GM12872 (cell line): ENCODE data around the gene MESP1.

Experiments
- TF ChIP-seq, protein P1 (sequence below): IDR thresholded peaks from 3 replicates; pipeline ENCODE4 v1.5.1; 2011; ENCODE audit warnings: low read depth, mild to moderate bottlenecking, low read length, moderate library complexity; ENCODE audit not compliant: insufficient read depth

The MESP1 gene

DNA sequence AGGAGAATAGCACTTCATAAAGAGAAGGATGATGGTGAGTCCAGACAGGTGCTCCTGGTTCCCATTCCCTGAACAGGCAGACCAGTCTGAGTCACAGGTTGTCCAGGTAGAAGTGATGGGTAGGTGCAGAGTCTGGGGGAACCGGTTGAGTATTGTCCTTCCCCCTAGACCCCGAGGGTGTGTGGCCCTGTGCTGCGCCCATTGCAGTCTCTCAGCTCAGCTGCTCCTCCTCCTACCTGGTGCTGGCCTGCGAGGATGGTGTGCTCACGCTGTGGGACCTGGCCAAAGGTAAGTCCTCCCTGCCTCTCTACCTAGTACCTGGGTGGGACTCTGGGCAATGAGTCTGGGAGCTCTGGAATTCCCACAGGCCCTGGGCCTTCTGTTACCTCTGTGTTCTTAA, 19.8 kb downstream of the MESP1 start:
- TF ChIP-seq, protein P1, sequence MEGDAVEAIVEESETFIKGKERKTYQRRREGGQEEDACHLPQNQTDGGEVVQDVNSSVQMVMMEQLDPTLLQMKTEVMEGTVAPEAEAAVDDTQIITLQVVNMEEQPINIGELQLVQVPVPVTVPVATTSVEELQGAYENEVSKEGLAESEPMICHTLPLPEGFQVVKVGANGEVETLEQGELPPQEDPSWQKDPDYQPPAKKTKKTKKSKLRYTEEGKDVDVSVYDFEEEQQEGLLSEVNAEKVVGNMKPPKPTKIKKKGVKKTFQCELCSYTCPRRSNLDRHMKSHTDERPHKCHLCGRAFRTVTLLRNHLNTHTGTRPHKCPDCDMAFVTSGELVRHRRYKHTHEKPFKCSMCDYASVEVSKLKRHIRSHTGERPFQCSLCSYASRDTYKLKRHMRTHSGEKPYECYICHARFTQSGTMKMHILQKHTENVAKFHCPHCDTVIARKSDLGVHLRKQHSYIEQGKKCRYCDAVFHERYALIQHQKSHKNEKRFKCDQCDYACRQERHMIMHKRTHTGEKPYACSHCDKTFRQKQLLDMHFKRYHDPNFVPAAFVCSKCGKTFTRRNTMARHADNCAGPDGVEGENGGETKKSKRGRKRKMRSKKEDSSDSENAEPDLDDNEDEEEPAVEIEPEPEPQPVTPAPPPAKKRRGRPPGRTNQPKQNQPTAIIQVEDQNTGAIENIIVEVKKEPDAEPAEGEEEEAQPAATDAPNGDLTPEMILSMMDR = no peak

DNA sequence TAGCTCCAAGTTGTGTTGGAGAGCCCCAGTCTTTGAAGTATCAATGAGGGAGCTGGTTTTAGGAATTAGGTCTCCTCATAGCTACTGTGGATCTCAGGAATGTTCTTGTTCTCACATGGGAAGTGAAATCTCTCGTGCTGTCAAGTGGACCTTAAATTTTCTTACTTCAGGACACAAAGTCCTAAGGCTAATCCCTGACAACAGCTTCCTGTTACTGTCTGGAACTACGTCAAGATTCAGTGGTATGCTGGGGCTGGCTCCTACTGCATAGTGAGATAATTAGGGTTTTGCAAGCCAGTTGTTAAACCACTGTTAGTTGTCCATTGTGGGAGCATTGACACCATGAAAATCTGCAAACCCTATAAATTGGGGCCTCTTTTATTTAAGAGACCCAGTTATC, 22.8 kb downstream of the MESP1 start:
- TF ChIP-seq, protein P1 = no peak

DNA sequence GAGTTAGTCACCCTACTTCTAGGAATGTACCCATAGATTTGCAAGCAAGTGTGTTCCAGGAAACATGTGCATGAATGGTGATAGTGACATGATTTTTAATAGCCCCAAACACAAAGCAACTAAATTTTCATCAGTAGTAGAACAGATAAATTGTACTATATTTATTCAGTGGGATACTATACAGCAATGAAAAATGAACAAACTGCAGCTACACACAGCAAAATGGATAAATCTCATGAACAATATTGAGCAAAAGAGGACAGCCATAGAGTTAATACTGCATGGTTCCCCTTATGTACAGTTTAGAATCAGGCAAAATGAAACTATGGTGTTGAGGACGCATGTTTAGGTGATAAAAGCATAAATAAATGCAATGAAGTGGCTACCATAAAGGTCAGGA, 26.0 kb downstream of the MESP1 start:
- TF ChIP-seq, protein P1 = no peak

DNA sequence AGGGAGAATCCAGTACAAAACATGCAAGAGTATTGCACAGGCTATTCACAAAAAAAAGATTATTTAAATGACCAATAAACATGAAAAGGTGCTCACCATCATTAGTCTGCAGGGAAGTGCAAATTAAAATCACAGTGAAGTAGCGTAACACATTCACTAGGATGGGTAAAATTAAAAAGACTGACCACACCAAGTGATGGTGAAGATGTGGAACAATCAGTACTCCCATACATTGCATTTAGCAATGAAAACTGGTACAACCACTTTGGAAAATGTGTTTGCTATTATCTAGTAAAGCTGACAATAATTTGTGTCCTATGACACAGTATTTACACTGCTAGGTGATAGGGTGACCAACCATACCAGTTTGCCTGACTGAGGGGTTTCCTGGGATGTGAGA, 26.4 kb downstream of the MESP1 start:
- TF ChIP-seq, protein P1 = no peak

DNA sequence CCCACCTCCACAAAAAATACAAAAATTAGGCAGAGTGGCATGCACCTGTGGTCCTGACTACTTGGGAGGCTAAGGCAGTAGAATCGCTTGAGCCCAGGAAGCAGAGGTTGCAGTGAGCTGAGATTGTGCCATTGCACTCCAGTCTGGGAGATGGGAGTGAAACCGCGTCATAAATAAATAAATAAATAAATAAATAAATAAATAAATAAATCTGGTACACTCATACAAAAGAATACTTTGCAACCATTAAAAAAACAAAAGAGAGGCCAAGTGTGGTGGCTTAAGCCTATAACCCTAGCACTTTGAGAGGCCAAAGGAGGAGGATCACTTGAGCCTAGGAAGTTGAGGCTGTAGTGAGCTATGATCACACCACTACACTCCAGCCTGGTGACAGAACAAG, 28.0 kb downstream of the MESP1 start:
- TF ChIP-seq, protein P1 = no peak

DNA sequence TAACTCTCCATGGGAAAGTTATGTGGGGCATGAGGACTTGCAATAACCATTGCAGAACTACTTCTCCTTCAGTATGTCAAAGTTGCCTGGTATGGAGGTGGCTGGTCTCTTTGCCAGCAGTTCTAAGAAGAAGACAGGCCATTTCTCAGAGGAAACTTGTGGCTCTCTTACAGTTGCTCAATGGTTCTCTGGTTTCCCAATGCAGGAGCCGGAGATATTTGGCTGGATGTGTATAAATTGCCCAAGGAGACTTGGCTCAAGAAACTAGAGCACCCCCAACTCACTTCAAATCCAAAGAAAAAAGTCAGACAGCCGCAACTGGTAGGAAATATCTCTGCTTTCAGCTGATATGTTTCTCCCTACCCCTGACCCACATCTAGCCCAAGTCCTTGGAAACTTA, 36.3 kb downstream of the MESP1 start:
- TF ChIP-seq, protein P1 = no peak

DNA sequence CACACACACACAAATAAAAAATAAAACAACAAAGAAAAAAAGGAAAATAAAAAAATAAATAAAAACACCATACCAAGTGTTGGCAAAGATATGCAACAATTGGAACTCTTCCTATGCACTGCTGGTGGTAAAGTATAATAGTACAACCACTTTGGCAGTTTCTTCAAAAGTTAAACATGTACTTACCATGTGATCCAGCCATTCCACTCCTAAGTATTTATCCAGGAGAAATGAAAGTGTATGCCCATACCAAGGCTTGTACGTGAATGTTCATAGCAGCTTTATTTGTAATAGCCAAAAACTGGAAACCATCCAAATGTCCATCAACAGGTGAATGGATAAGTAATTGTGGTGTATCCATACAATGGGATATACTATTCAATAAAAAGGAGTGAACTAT, 43.5 kb downstream of the MESP1 start:
- TF ChIP-seq, protein P1 = no peak

DNA sequence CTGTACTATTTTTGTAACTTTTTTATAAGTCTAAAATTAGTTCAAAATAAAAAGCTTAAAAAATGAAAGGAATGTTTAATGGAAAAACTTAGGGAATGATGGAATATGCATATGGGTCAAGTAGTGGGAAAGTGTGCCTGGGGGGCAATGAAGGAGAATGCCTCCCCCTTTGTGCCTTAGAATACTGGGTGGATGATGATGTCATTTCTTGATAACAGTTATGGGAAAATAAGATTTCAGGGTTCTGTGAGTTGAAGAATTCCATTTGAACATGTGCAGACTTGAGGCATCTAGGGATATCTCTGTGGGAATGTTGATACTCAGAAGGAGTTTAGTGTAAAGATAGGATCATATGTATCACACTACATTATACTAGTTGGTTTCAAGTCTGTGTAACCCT, 46.6 kb downstream of the MESP1 start:
- TF ChIP-seq, protein P1 = no peak
